ENCODE results near the gene CENPM.

DNA sequence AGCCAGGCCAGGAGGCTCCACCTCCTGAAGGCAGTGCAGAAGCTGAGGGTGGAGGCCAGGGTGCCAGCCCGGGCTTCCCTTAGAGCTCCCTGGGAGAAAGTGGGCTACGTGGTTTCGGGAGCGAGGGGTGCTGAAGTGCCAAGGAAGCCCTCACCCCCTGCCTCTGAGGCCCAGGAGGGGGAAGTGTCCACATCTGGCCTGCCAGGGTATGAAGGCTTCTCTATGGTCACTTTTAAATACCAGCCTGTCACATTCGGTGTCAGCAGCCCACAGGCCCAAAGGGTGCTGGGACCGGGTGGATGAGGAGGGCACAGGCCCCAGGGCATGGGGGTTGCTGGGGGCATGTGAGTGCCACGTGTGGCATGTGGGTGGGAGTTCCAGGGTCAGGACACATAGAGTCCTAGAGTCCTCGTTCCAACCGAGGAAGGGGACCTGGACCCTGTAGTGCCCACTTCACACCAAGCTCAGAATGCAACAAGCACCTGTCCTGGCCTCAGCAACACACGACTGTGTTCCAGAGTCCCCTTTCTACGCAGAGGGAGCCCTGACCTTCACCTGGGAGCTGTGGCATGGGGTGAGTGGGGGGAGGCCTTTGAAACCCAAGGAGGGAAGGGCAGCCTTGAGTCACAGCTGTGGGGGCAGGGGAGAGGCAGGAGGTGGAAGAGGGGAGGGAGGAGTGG, 33.8 kb downstream of the CENPM start:
- TF ChIP-seq, protein P1, sequence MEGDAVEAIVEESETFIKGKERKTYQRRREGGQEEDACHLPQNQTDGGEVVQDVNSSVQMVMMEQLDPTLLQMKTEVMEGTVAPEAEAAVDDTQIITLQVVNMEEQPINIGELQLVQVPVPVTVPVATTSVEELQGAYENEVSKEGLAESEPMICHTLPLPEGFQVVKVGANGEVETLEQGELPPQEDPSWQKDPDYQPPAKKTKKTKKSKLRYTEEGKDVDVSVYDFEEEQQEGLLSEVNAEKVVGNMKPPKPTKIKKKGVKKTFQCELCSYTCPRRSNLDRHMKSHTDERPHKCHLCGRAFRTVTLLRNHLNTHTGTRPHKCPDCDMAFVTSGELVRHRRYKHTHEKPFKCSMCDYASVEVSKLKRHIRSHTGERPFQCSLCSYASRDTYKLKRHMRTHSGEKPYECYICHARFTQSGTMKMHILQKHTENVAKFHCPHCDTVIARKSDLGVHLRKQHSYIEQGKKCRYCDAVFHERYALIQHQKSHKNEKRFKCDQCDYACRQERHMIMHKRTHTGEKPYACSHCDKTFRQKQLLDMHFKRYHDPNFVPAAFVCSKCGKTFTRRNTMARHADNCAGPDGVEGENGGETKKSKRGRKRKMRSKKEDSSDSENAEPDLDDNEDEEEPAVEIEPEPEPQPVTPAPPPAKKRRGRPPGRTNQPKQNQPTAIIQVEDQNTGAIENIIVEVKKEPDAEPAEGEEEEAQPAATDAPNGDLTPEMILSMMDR (IDR thresholded peaks at IDR 0.05; ENCODE audit: borderline replicate concordance, extremely low read depth, low read length, poor library complexity, severe bottlenecking): no peak
- no peak for TF ChIP-seq EZH2 (IDR thresholded peaks at IDR 0.05; ENCODE audit: borderline replicate concordance, low read depth, low read length, severe bottlenecking)
